ENCODE measurements around the gene CLN5.

DNA sequence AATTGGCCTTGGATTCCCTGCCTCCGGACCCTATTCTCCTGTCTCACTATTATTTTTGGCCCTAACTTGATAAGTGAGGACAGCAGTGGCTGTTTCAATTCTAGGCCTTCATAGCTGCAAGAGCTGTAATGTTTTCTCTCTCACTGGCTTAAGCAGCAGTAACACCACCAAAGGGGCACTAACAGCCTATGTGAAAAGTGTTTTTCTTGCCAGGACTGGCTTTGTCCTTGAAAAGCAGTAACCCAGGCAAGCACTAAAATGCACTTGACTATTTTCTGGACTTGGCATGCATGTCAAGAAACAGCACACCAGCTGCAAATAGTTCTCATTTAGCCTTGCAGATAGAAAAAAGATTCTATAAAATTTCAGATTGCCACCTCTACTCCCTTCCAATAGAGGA is 44.4 kb downstream of the CLN5 start:
- TF ChIP-seq EGR1 (IDR thresholded peaks at IDR 0.05; ENCODE audit: borderline replicate concordance in 1 of 2, low read depth in 2 of 2, low read length in 2 of 2) (no peak), RBBP5 (conservative IDR thresholded peaks at IDR 0.05) (no peak), SMC3 (IDR thresholded peaks at IDR 0.05; ENCODE audit: borderline replicate concordance, low read length) (no peak), MLLT1 (IDR thresholded peaks at IDR 0.05) (no peak), CREB1 (IDR thresholded peaks at IDR 0.05; ENCODE audit: low read depth) (no peak), NR2F1 (conservative IDR thresholded peaks at IDR 0.05) (no peak), EED (IDR thresholded peaks at IDR 0.05; ENCODE audit: low read depth) (no peak), CHD4 (IDR thresholded peaks at IDR 0.05) (no peak), MEF2A (IDR thresholded peaks at IDR 0.05; ENCODE audit: insufficient read depth, low read depth, low read length) (no peak), ZNF384 (IDR thresholded peaks at IDR 0.05; ENCODE audit: borderline replicate concordance, low read depth, low read length) (no peak)
